Neural cell (in vitro differentiated cells): ENCODE measurements around the gene SH3BP4. TPM values are rescaled to one million over a fixed set of nuclear protein-coding genes. Genes with fewer than 3 reads are reported as not detected.

Experiments
- H2AFZ ChIP-seq: fragments of 200-600, 300-800 bp; sonication (generic), shearing (Covaris generic); 2 replicates; pipeline ENCODE4 v1.6.0; 2014; ENCODE audit warnings: low read depth, mild to moderate bottlenecking, antibody characterized with exemption, low read length, moderate library complexity
- H3F3A ChIP-seq: fragments of 200-600 bp; shearing (Covaris generic); 2 replicates; pipeline ENCODE4 v1.6.1; 2016; ENCODE audit warnings: mild to moderate bottlenecking, moderate library complexity, mixed read lengths, antibody characterized with exemption, low read length; ENCODE audit not compliant: insufficient read depth, poor library complexity, severe bottlenecking
- H3K27ac ChIP-seq: fragments of 200-600, 300-800 bp; sonication (generic), shearing (Covaris generic); 2 replicates; pipeline ENCODE4 v1.5.1; 2014; ENCODE audit warnings: mild to moderate bottlenecking, low read length, moderate library complexity
- H3K27me3 ChIP-seq: fragments of 300-800, 200-600 bp; sonication (generic), shearing (Covaris generic); 2 replicates; pipeline ENCODE4 v1.6.0; 2014; ENCODE audit warnings: mild to moderate bottlenecking, low read depth, low read length, moderate library complexity; ENCODE audit not compliant: insufficient read depth
- H3K36me3 ChIP-seq: fragments of 300-800, 200-600 bp; sonication (generic), shearing (Covaris generic); 2 replicates; pipeline ENCODE4 v1.5.1; 2014; ENCODE audit warnings: mild to moderate bottlenecking, antibody characterized with exemption, low read length, moderate library complexity; ENCODE audit not compliant: insufficient read depth
- H3K4me2 ChIP-seq: fragments of 300-800, 200-600 bp; sonication (generic), shearing (Covaris generic); 2 replicates; pipeline ENCODE4 v1.6.0; 2014; ENCODE audit warnings: mild to moderate bottlenecking, low read length
- H3K4me3 ChIP-seq: fragments of 300-800, 200-600 bp; sonication (generic), shearing (Covaris generic); 2 replicates; pipeline ENCODE4 v1.5.1; 2014; ENCODE audit warnings: mild to moderate bottlenecking, low read length, moderate library complexity
- H3K79me2 ChIP-seq: fragments of 200-600 bp; shearing (Covaris generic); replicated peaks from 2 replicates; pipeline ENCODE4 v1.6.0; 2014; ENCODE audit warnings: mild to moderate bottlenecking, low read length, moderate library complexity; ENCODE audit not compliant: insufficient read depth
- H3K9ac ChIP-seq: fragments of 300-800, 200-600 bp; sonication (generic), shearing (Covaris generic); 2 replicates; pipeline ENCODE4 v1.6.1; 2016; ENCODE audit warnings: mild to moderate bottlenecking, low read length, mixed read lengths
- H3K9me2 ChIP-seq: fragments of 200-600 bp; shearing (Covaris generic); 2 replicates; pipeline ENCODE4 v1.6.1; 2016; ENCODE audit warnings: mild to moderate bottlenecking, low read length, mixed read lengths; ENCODE audit not compliant: insufficient read depth
- H3K9me3 ChIP-seq: fragments of 200-600, 300-800 bp; sonication (generic), shearing (Covaris generic); 2 replicates; pipeline ENCODE4 v1.6.1; 2016; ENCODE audit warnings: mild to moderate bottlenecking, mixed run types, low read length, moderate library complexity, mixed read lengths
- H4K20me1 ChIP-seq: fragments of 200-600 bp; shearing (Covaris generic); 2 replicates; pipeline ENCODE4 v1.6.1; 2016; ENCODE audit warnings: mild to moderate bottlenecking, mixed run types; ENCODE audit not compliant: insufficient read depth
- CTCF ChIP-seq: fragments of 450-650 bp; IDR thresholded peaks from 2 replicates; pipeline ENCODE4 v1.5.1; 2014; ENCODE audit warnings: antibody characterized with exemption, mild to moderate bottlenecking, moderate library complexity; ENCODE audit not compliant: poor library complexity, severe bottlenecking
- EP300 ChIP-seq: fragments of 450-650 bp; conservative IDR thresholded peaks from 2 replicates; pipeline ENCODE4 v1.6.1; 2014; ENCODE audit warnings: antibody characterized with exemption, mild to moderate bottlenecking, moderate library complexity; ENCODE audit not compliant: poor library complexity, severe bottlenecking
- MXI1 ChIP-seq: fragments of 450-650 bp; conservative IDR thresholded peaks from 2 replicates; pipeline ENCODE4 v1.6.1; 2014; ENCODE audit warnings: antibody characterized with exemption, mild to moderate bottlenecking; ENCODE audit not compliant: poor library complexity, severe bottlenecking
- RAD21 ChIP-seq: fragments of 450-650 bp; conservative IDR thresholded peaks from 2 replicates; pipeline ENCODE4 v1.6.1; 2014; ENCODE audit warnings: antibody characterized with exemption, mild to moderate bottlenecking, moderate library complexity
- REST ChIP-seq: IDR thresholded peaks from 2 replicates; pipeline ENCODE4 v1.6.1; 2012; ENCODE audit warnings: borderline replicate concordance
- polyA plus RNA-seq: library from polyadenylated mRNA; depleted of rRNA; stranded (reverse); fragments of >200 nt; gene quantifications from 2 replicates; pipeline ENCODE4 v1.2.3, GENCODE V29; 2014

The SH3BP4 gene
- polyA plus RNA-seq, 1 donor from 2014 or later = 3.3 TPM

- H3K4me3 ChIP-seq = no peak overlapping the region
- H3K4me2 ChIP-seq = no peak overlapping the region
- no peaks in the 10 kb centered on the region for H3F3A ChIP-seq
- no peak overlapping the region for H2AFZ ChIP-seq
- H3K9me3 ChIP-seq = no peaks in the 10 kb centered on the region
- no peaks in the 10 kb centered on the region for H4K20me1 ChIP-seq
- no peaks in the 10 kb centered on the region for H3K9me2 ChIP-seq
- no peaks in the 10 kb centered on the region for H3K36me3 ChIP-seq
- TF ChIP-seq EP300 = no peak
- TF ChIP-seq RAD21 = no peak
- no peak for TF ChIP-seq MXI1
- H3K27ac ChIP-seq = no peak overlapping the region
- no peaks in the 10 kb centered on the region for H3K27me3 ChIP-seq
- H3K9ac ChIP-seq = no peak overlapping the region
- H3K79me2 ChIP-seq = peaks cover 12% of the 10 kb centered on the region
Observed at GRCh38 chr2:235000426-235001236, 48.8 kb downstream of the SH3BP4 start.

GRCh38 chr2:235001237-235002133, 49.7 kb downstream of the SH3BP4 start:
- no peak overlapping the region for H2AFZ ChIP-seq
- no peaks in the 10 kb centered on the region for H3K9me2 ChIP-seq
- no peaks in the 10 kb centered on the region for H3K27me3 ChIP-seq
- no peak overlapping the region for H3K27ac ChIP-seq
- peaks cover 16% of the 10 kb centered on the region for H3K79me2 ChIP-seq
- H4K20me1 ChIP-seq = no peaks in the 10 kb centered on the region
- no peaks in the 10 kb centered on the region for H3K36me3 ChIP-seq
- no peak overlapping the region for H3K4me2 ChIP-seq
- H3K4me3 ChIP-seq = no peak overlapping the region
- no peaks in the 10 kb centered on the region for H3F3A ChIP-seq
- no peak for TF ChIP-seq REST
- TF ChIP-seq CTCF = no peak
- H3K9ac ChIP-seq = no peak overlapping the region
- no peaks in the 10 kb centered on the region for H3K9me3 ChIP-seq
